ENCODE results near the gene BHLHA9. TPM values are rescaled to one million over a fixed set of nuclear protein-coding genes. Genes with fewer than 3 reads are reported as not detected.

BHLHA9 gene
- not detected in 2 replicates for total RNA-seq

DNA sequence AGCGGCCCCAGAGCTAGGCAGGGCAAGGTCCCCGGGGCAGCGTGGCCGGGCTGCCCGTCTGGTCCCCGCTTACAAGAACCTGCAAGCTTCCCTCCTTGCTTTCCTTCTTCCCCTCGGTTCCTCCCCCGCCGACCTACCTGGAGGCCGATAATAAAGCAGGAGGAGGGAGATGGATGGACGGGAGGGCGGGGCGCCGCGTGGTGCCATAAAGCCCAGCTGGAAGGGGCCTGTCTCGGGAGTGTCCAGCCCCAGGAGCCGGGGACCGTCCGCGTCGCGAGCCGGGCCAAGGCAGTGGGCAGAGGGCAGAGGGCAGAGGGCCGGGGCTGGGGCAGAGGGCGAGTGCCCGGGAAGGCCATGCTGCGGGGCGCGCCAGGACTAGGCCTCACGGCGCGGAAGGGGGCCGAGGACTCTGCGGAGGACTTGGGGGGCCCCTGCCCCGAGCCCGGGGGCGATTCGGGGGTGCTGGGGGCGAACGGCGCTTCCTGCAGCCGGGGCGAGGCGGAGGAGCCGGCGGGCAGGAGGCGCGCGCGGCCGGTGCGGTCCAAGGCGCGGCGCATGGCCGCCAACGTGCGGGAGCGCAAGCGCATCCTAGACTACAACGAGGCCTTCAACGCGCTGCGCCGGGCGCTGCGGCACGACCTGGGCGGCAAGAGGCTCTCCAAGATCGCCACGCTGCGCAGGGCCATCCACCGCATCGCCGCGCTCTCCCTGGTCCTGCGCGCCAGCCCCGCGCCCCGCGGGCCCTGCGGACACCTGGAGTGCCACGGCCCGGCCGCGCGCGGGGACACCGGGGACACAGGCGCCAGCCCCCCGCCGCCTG, at the start of gene BHLHA9:
Gene BHLHA9, plus strand, starts transcription at position 235 of the 820 bp plus-strand sequence. Its CDS starts 120 bp downstream, at position 355.

Other genes starting within 250 kb of the BHLHA9 start
- 49.3 and 98.4 TPM in 2 replicates for gene ABR, start 90.5 kb upstream of the BHLHA9 start, total RNA-seq
- not detected in 2 replicates for gene TRARG1, start 9.2 kb downstream of the BHLHA9 start, total RNA-seq
- 484 and 909 TPM in 2 replicates for gene YWHAE, start 129.8 kb downstream of the BHLHA9 start, total RNA-seq
- 120 and 140 TPM in 2 replicates for gene CRK, start 185.8 kb downstream of the BHLHA9 start, total RNA-seq
- gene MYO1C, start 222.2 kb downstream of the BHLHA9 start, total RNA-seq, result 201 and 218 TPM in 2 replicates
- gene INPP5K, start 246.2 kb downstream of the BHLHA9 start, total RNA-seq, result 30.1 and 41.4 TPM in 2 replicates

Measured in smooth muscle cell of trachea (primary cell).